Natural killer cell (primary cell): ENCODE results near the gene CCDC9B. TPM values are rescaled to one million over a fixed set of nuclear protein-coding genes. Genes with fewer than 3 reads are reported as not detected.

Experiments used
- ATAC-seq, 3 donors: fragments of 150-1000 bp in 2 of 3; fragments of 200-7000 bp in 1 of 3; cut with Tn5 transposase; 1 replicate in 1 of 3; 2 replicates in 2 of 3; pipeline ENCODE4 v1.10.0; 2021; ENCODE audit warnings: mild to moderate bottlenecking in 2 of 3, moderate library complexity in 2 of 3
- DNase-seq, 2 donors: peaks; one replicate each; pipeline versions ENCODE4 v3.0.0 to v3.0.0-alpha.2; 2013 to 2021; ENCODE audit warnings: mixed read lengths in 1 of 2
- H3K27ac ChIP-seq: one replicate; pipeline ENCODE4 v1.5.1; 2013; ENCODE audit warnings: mild to moderate bottlenecking, low read length
- H3K27me3 ChIP-seq: one replicate; pipeline ENCODE4 v1.6.1; 2013; ENCODE audit warnings: low read length; ENCODE audit not compliant: control insufficient read depth, insufficient read depth
- H3K36me3 ChIP-seq: one replicate; pipeline ENCODE4 v1.6.1; 2013; ENCODE audit warnings: low read length; ENCODE audit not compliant: control insufficient read depth, insufficient read depth
- H3K4me1 ChIP-seq: one replicate; pipeline ENCODE4 v1.6.1; 2013; ENCODE audit warnings: low read length; ENCODE audit not compliant: control insufficient read depth, insufficient read depth
- H3K4me3 ChIP-seq: one replicate; pipeline ENCODE4 v1.5.1; 2013; ENCODE audit warnings: low read length
- H3K9me3 ChIP-seq: one replicate; pipeline ENCODE4 v1.6.1; 2013; ENCODE audit warnings: low read length; ENCODE audit not compliant: control insufficient read depth, insufficient read depth
- H3K27ac Mint-ChIP-seq, 2 donors: one replicate each; pipeline ENCODE4 v1.8.0; 2022; ENCODE audit warnings: mild to moderate bottlenecking in 2 of 2, mixed read lengths in 2 of 2, moderate library complexity in 1 of 2
- H3K27me3 Mint-ChIP-seq, 2 donors: one replicate each; pipeline ENCODE4 v1.8.0; 2022; ENCODE audit warnings: low read depth in 2 of 2, mixed read lengths in 2 of 2
- H3K36me3 Mint-ChIP-seq: one replicate; pipeline ENCODE4 v1.8.0; 2022; ENCODE audit warnings: mixed read lengths
- H3K4me1 Mint-ChIP-seq, 2 donors: one replicate each; pipeline ENCODE4 v1.8.0; 2022; ENCODE audit warnings: mixed read lengths in 2 of 2
- H3K4me3 Mint-ChIP-seq: one replicate; pipeline ENCODE4 v1.8.0; 2022; ENCODE audit warnings: mild to moderate bottlenecking, moderate library complexity, mixed read lengths
- H3K9me3 Mint-ChIP-seq, 2 donors: one replicate each; pipeline ENCODE4 v1.8.0; 2022; ENCODE audit warnings: mixed read lengths in 2 of 2
- WGBS: methylation state at CpG from one replicate; pipeline ENCODE4 v1.1.7; 2013; ENCODE audit warnings: missing lambda C conversion rate; ENCODE audit not compliant: insufficient coverage; 5-methylcytosine and 5-hydroxymethylcytosine counted together
- intact Hi-C: fragments of 100-400 bp; cut with micrococcal nuclease; formaldehyde crosslinking; loops from one replicate; pipeline ENCODE4 v1.14.2; 2022
- total RNA-seq, 4 donors: library from RNA; stranded (reverse); fragments of 120-200 nt in 1 of 4; gene quantifications; one replicate each; pipeline versions ENCODE4 v1.2.3 to v1.2.4, GENCODE V29; 2013 to 2022
- TF ChIP-seq, protein P1 (sequence below): fragments of 200-600 bp; IDR thresholded peaks from one replicate; pipeline ENCODE4 v1.8.0; 2022; ENCODE audit warnings: antibody characterized with exemption

The CCDC9B gene
- total RNA-seq, 3 donors from 2014 or later (not counting 1 experiment from before 2014, with no cell fraction given) = 4.4 to 5.3 (median 4.7) TPM

DNA sequence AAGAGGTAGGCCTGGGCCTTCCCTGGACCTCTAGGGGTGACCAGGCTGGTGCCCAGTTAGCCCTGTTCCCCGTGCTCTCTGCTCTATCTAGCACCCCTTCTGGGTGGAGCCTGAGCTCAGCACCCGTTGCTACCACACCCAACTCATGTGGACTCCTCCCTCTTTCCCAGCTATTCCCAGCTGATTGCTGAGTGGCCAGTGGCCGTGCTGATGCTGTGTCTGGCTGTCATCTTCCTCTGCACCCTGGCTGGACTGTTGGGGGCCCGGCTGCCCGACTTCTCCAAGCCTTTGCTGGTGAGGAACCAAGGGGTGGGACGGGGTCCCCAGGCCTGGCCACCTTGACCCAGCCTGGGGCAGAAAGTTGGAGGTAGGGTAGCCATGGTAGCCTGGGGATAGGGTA, 23.5 kb upstream of the CCDC9B start:
- Histone ChIP-seq H3K27ac (no peak overlapping the region), H3K36me3 (no peaks in the 10 kb centered on the region), H3K27me3 (no peaks in the 10 kb centered on the region), H3K9me3 (no peaks in the 10 kb centered on the region), H3K4me1 (peaks cover 31% of the 10 kb centered on the region), H3K4me3 (no peak overlapping the region)
- Mint-ChIP-seq H3K27me3 (no peaks in the 10 kb centered on the region), H3K4me1 (peaks cover 20 to 38% of the 10 kb centered on the region in 2 donors), H3K36me3 (no peaks in the 10 kb centered on the region), H3K4me3 (no peak overlapping the region), H3K9me3 (no peaks in the 10 kb centered on the region), H3K27ac (no peak overlapping the region)
- intact Hi-C loops = no loop called here
- ATAC-seq (no peak), DNase-seq (no peak)
- TF ChIP-seq, protein P1, sequence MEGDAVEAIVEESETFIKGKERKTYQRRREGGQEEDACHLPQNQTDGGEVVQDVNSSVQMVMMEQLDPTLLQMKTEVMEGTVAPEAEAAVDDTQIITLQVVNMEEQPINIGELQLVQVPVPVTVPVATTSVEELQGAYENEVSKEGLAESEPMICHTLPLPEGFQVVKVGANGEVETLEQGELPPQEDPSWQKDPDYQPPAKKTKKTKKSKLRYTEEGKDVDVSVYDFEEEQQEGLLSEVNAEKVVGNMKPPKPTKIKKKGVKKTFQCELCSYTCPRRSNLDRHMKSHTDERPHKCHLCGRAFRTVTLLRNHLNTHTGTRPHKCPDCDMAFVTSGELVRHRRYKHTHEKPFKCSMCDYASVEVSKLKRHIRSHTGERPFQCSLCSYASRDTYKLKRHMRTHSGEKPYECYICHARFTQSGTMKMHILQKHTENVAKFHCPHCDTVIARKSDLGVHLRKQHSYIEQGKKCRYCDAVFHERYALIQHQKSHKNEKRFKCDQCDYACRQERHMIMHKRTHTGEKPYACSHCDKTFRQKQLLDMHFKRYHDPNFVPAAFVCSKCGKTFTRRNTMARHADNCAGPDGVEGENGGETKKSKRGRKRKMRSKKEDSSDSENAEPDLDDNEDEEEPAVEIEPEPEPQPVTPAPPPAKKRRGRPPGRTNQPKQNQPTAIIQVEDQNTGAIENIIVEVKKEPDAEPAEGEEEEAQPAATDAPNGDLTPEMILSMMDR = no peak
- 93% methylated on average over 6 of the region's 6 CpGs for WGBS

DNA sequence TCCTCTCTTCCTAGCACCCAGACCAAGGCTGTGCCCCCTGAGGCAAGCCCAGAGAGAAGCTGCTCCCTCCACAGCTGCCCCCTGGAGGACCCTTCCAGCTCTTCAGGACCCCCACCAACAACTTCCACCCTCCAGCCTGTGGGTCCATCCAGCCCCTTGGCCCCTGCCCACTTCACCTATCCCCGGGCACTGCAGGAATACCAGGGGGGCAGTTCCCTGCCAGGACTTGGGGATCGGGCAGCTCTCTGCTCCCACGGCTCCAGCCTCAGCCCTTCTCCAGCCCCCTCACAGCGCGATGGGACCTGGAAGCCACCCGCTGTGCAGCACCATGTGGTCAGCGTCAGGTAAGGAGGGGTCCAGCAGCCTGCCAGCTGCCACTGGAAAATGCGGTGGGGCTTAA, 22.9 kb upstream of the CCDC9B start:
- Mint-ChIP-seq H3K9me3 (no peaks in the 10 kb centered on the region), H3K27me3 (no peaks in the 10 kb centered on the region), H3K4me3 (no peak overlapping the region), H3K36me3 (no peaks in the 10 kb centered on the region), H3K4me1 (peaks cover 23 to 40% of the 10 kb centered on the region in 2 donors), H3K27ac (no peak overlapping the region)
- no peaks in the 10 kb centered on the region for H3K36me3 ChIP-seq
- no peak overlapping the region for H3K27ac ChIP-seq
- WGBS = 91% methylated on average over 8 of the region's 8 CpGs
- peaks cover 34% of the 10 kb centered on the region for H3K4me1 ChIP-seq
- H3K4me3 ChIP-seq = no peak overlapping the region
- TF ChIP-seq, protein P1 = no peak
- intact Hi-C loops = no loop called here
- no peaks in the 10 kb centered on the region for H3K9me3 ChIP-seq
- DNase-seq = no peak
- ATAC-seq = no peak
- H3K27me3 ChIP-seq = no peaks in the 10 kb centered on the region

DNA sequence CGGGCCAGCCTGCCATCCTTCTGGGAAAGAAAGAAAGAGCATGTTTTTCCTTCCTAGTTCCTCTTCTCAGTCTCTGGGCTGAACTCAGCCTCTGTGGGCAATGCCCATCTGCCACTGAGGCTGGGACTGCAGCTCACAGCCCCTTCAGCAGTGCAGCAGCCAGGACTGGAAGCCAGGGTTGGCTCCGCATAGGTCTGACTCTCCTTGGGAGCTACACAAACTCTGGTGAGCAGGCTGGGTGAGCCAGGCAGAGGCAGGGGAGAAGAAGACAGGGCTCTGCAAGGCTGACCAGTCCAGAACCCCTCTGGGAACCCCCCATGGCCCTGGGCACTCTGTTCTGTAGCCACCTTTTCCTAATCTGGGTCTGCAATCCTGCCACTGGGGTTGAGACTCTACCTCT, 20.9 kb upstream of the CCDC9B start:
- TF ChIP-seq, protein P1 = no peak
- ATAC-seq (no peak), DNase-seq (no peak)
- peaks cover 31% of the 10 kb centered on the region for H3K4me1 ChIP-seq
- H3K27ac ChIP-seq = no peak overlapping the region
- Mint-ChIP-seq H3K4me1 (peaks cover 11 to 39% of the 10 kb centered on the region in 2 donors), H3K27ac (no peak overlapping the region), H3K27me3 (peaks cover 0 to 4% of the 10 kb centered on the region in 2 donors), H3K4me3 (no peak overlapping the region), H3K9me3 (no peaks in the 10 kb centered on the region), H3K36me3 (no peaks in the 10 kb centered on the region)
- no peak overlapping the region for H3K4me3 ChIP-seq
- intact Hi-C loops = no loop called here
- H3K9me3 ChIP-seq = no peaks in the 10 kb centered on the region
- H3K27me3 ChIP-seq = no peaks in the 10 kb centered on the region
- WGBS = 95% methylated on average over 2 of the region's 2 CpGs
- H3K36me3 ChIP-seq = no peaks in the 10 kb centered on the region

DNA sequence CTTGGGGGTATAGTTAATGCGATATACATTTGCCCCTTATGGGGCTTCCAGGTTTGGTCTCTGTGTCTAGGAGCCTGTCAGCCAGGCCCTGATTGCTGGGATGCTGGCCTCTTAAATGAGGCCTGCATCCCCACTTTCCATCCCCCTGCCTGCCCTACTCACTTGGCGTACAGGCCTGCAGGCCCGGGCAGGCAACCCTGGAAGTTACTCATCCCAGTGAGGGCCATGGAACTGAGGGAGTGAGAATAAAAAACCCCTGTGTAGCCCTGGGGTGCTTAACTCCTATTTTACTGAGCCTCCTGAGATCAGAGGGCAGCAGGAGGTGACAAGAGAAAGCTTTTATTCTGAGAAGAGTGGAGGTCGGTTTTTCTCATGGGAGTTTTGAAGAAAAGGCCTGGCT, 19.3 kb upstream of the CCDC9B start:
- H3K36me3 ChIP-seq = no peaks in the 10 kb centered on the region
- no peaks in the 10 kb centered on the region for H3K9me3 ChIP-seq
- ATAC-seq (no peak), DNase-seq (no peak)
- H3K4me1 ChIP-seq = peaks cover 18% of the 10 kb centered on the region
- Mint-ChIP-seq H3K36me3 (no peaks in the 10 kb centered on the region), H3K9me3 (no peaks in the 10 kb centered on the region), H3K4me3 (no peak overlapping the region), H3K4me1 (peaks cover 11 to 28% of the 10 kb centered on the region in 2 donors), H3K27me3 (peaks cover 0 to 5% of the 10 kb centered on the region in 2 donors), H3K27ac (no peak overlapping the region)
- intact Hi-C loops = no loop called here
- H3K4me3 ChIP-seq = no peak overlapping the region
- 88% methylated on average over 4 of the region's 4 CpGs for WGBS
- H3K27me3 ChIP-seq = no peaks in the 10 kb centered on the region
- TF ChIP-seq, protein P1 = no peak
- H3K27ac ChIP-seq = no peak overlapping the region
